Sigmoid colon (tissue), 7 donors: ENCODE results near the gene OR1D5. TPM values are rescaled to one million over a fixed set of nuclear protein-coding genes. Genes with fewer than 3 reads are reported as not detected.
A peak's percentile ranks its signal among the peaks of the same experiment; 100 is the strongest.

Source experiments
- DNase-seq: peaks from one replicate; pipeline ENCODE4 v3.0.0-alpha.2; 2019
- H3K27ac ChIP-seq, 4 donors: fragments of 200-600 bp; sonication (generic); one replicate each; pipeline ENCODE4 v1.5.1; 2016 to 2019; ENCODE audit warnings: mild to moderate bottlenecking in 1 of 4
- H3K27me3 ChIP-seq, 3 donors: fragments of 200-600 bp; sonication (generic); one replicate each; pipeline ENCODE4 v1.5.1; 2019; ENCODE audit warnings: mild to moderate bottlenecking in 1 of 3
- H3K36me3 ChIP-seq, 4 donors: fragments of 200-600 bp; sonication (generic); one replicate each; pipeline ENCODE4 v1.5.1; 2016 to 2019
- H3K4me1 ChIP-seq, 4 donors: fragments of 200-600 bp; sonication (generic); one replicate each; pipeline ENCODE4 v1.5.1; 2017 to 2019
- H3K4me3 ChIP-seq, 4 donors: fragments of 200-600 bp; sonication (generic); one replicate each; pipeline ENCODE4 v1.5.1; 2017 to 2019; ENCODE audit warnings: mild to moderate bottlenecking in 2 of 4, moderate library complexity in 1 of 4
- H3K9me3 ChIP-seq, 4 donors: fragments of 200-600 bp in 3 of 4; sonication (generic) in 3 of 4; one replicate each; pipeline versions ENCODE4 v1.5.1 to v1.6.1; 2013 to 2019
- CTCF ChIP-seq, 4 experiments: fragments of 450-650 bp in 3 of 4; fragments of 200-600 bp in 1 of 4; IDR thresholded peaks; one replicate each; pipeline ENCODE4 v1.5.1; 2016 to 2019; ENCODE audit warnings: antibody characterized with exemption in 4 of 4, mild to moderate bottlenecking in 3 of 4, moderate library complexity in 2 of 4
- EP300 ChIP-seq, 4 donors: sonication (generic); formaldehyde crosslinking; IDR thresholded peaks; one replicate each; pipeline ENCODE4 v1.6.1; 2017; ENCODE audit warnings: antibody characterized with exemption in 4 of 4
- POLR2A ChIP-seq, 2 donors: fragments of 450-650 bp; IDR thresholded peaks; one replicate each; pipeline ENCODE4 v1.6.1; 2016; ENCODE audit warnings: antibody characterized with exemption in 2 of 2, mild to moderate bottlenecking in 2 of 2, moderate library complexity in 2 of 2
- POLR2AphosphoS5 ChIP-seq, 4 donors: sonication (generic); formaldehyde crosslinking; IDR thresholded peaks; one replicate each; pipeline ENCODE4 v1.6.1; 2017; ENCODE audit warnings: antibody characterized with exemption in 4 of 4
- WGBS, 2 donors: extraction: QIAGEN DNeasy Blood & Tissue Kit; methylation state at CpG; one replicate each; pipeline ENCODE4 v1.1.7; 2013; 5-methylcytosine and 5-hydroxymethylcytosine counted together
- intact Hi-C: fragments of 100-400 bp; cut with DNase I; formaldehyde crosslinking; loops from one replicate; pipeline ENCODE4 v1.15.1; 2023
- polyA plus RNA-seq, 3 donors: library from polyadenylated mRNA; stranded (reverse); fragments of 200-250 nt; gene quantifications; one replicate each; pipeline ENCODE4 v1.2.3, GENCODE V29; 2013
- total RNA-seq, 4 donors: library from RNA; depleted of rRNA; stranded (reverse); fragments of >200 nt; gene quantifications; one replicate each; pipeline ENCODE4 v1.1.0, GENCODE V29; 2016
- donor health status: healthy with polysubstance abuse.
- donor health status: Bipolar disorder and iron deficiency.
- donor health status: healthy.

Gene OR1D5
- total and polyA plus RNA-seq, 7 donors: not detected

GRCh38 chr17:3048727-3049471, 14.5 kb downstream of the OR1D5 start:
- no peaks in the 10 kb centered on the region for H3K36me3 ChIP-seq
- TF ChIP-seq EP300 (IDR thresholded peaks at IDR 0.05) (no peak), CTCF (IDR thresholded peaks at IDR 0.05) (peak; percentile 31 to 60 (median 51)), POLR2AphosphoS5 (IDR thresholded peaks at IDR 0.05) (peak; percentile 28 to 66 (median 48)), POLR2A (IDR thresholded peaks at IDR 0.05) (peak in 1 of 2 donors; percentile 20)
- peaks cover 0 to 3% (median under 1%) of the 10 kb centered on the region in 4 donors for H3K9me3 ChIP-seq
- intact Hi-C loops: loop anchor here (5.0 to 10.0 kb wide), 2 partner anchors 588 to 616 kb away; partner anchors contain the start of genes CTNS, EMC6, SHPK and TAX1BP3
- H3K4me3 ChIP-seq: peak overlapping the region; percentile 59 to 80 (median 76)
- peak; percentile 98 for DNase-seq
- 1% methylated on average over 50 of the region's 50 CpGs for WGBS, 2 donors
- H3K4me1 ChIP-seq: peaks cover 0 to 12% (median 8%) of the 10 kb centered on the region in 4 donors
- H3K27me3 ChIP-seq: no peaks in the 10 kb centered on the region
- H3K27ac ChIP-seq: peak overlapping the region; percentile 71 to 80 (median 78)

GRCh38 chr17:3046753-3047152, 16.7 kb downstream of the OR1D5 start:
- peaks cover 0 to 9% (median 1%) of the 10 kb centered on the region in 4 donors for H3K9me3 ChIP-seq
- no peaks in the 10 kb centered on the region for H3K36me3 ChIP-seq
- peaks cover 0 to 12% (median 8%) of the 10 kb centered on the region in 4 donors for H3K4me1 ChIP-seq
- DNase-seq: no peak
- peaks cover 0 to under 1% (median 0%) of the 10 kb centered on the region in 3 donors for H3K27me3 ChIP-seq
- TF ChIP-seq CTCF (IDR thresholded peaks at IDR 0.05) (no peak), POLR2A (IDR thresholded peaks at IDR 0.05) (no peak), EP300 (IDR thresholded peaks at IDR 0.05) (no peak), POLR2AphosphoS5 (IDR thresholded peaks at IDR 0.05) (no peak)
- no peak overlapping the region for H3K4me3 ChIP-seq
- intact Hi-C loops: loop anchor here (5.0 to 10.0 kb wide), 2 partner anchors 591 to 618 kb away; partner anchors contain the start of genes CTNS, EMC6, SHPK and TAX1BP3
- 63 to 81% methylated on average over 3 of the region's 3 CpGs for WGBS, 2 donors
- no peak overlapping the region for H3K27ac ChIP-seq

- Histone ChIP-seq H3K4me1 (peaks cover 0 to 4% (median 2%) of the 10 kb centered on the region in 4 donors), H3K36me3 (no peaks in the 10 kb centered on the region), H3K27ac (no peak overlapping the region), H3K4me3 (no peak overlapping the region), H3K27me3 (peaks cover 0 to 7% (median 0%) of the 10 kb centered on the region in 3 donors), H3K9me3 (peaks cover 0 to 9% (median 1%) of the 10 kb centered on the region in 4 donors)
- WGBS, 2 donors: 66 to 68% methylated on average over 11 of the region's 11 CpGs
- intact Hi-C loops: loop anchor here (10.0 kb wide), 1 partner anchor 621 kb away; the partner anchor contains the start of genes EMC6 and TAX1BP3
- TF ChIP-seq POLR2A (IDR thresholded peaks at IDR 0.05): no peak
- no peak for TF ChIP-seq POLR2AphosphoS5 (IDR thresholded peaks at IDR 0.05)
- TF ChIP-seq EP300 (IDR thresholded peaks at IDR 0.05): no peak
- no peak for TF ChIP-seq CTCF (IDR thresholded peaks at IDR 0.05)
- DNase-seq: no peak
These were observed 19.6 kb downstream of the OR1D5 start for GRCh38 chr17:3043737-3044365.

GRCh38 chr17:3040882-3041281, 22.5 kb downstream of the OR1D5 start:
- Histone ChIP-seq H3K27ac (no peak overlapping the region), H3K27me3 (peaks cover 0 to 7% (median 0%) of the 10 kb centered on the region in 3 donors), H3K36me3 (no peaks in the 10 kb centered on the region), H3K9me3 (peaks cover 0 to 9% (median 1%) of the 10 kb centered on the region in 4 donors), H3K4me1 (no peaks in the 10 kb centered on the region), H3K4me3 (no peak overlapping the region)
- DNase-seq: no peak
- 73 to 83% methylated on average over 5 of the region's 5 CpGs for WGBS, 2 donors
- no peak for TF ChIP-seq POLR2AphosphoS5 (IDR thresholded peaks at IDR 0.05)
- TF ChIP-seq EP300 (IDR thresholded peaks at IDR 0.05): no peak
- TF ChIP-seq CTCF (IDR thresholded peaks at IDR 0.05): no peak
- no peak for TF ChIP-seq POLR2A (IDR thresholded peaks at IDR 0.05)
- intact Hi-C loops: loop anchor here (10.0 kb wide), 1 partner anchor 624 kb away; the partner anchor contains the start of genes EMC6 and TAX1BP3
